OCI-LY7 (cell line): Measurements from ENCODE around the gene FAM229A. TPM values are rescaled to one million over a fixed set of nuclear protein-coding genes. Genes with fewer than 3 reads are reported as not detected.

Experiments
- BruUV-seq: library from RNA; stranded (reverse); fragments of 400-500 nt; replicated peaks from 2 replicates; lab custom pipeline; 2021; lab: Mats Ljungman, UMichigan
- CTCF ChIA-PET: fragments of 300-600 bp; sonication (Branson Sonifier 250); formaldehyde crosslinking; loops from one replicate; lab custom pipeline; 2022; ENCODE audit warnings: antibody characterized with exemption; ENCODE audit not compliant: unreplicated experiment; lab: Charles Lee
- POLR2A ChIA-PET: fragments of 300-600 bp; sonication (Branson Sonifier 250); formaldehyde crosslinking; loops from one replicate; lab custom pipeline; 2022; ENCODE audit warnings: antibody characterized with exemption; lab: Charles Lee
- DNase-seq: peaks from one replicate; pipeline ENCODE4 v3.0.0-alpha.2; 2015; ENCODE audit warnings: low spot score
- H2AFZ ChIP-seq: fragments of 200-600 bp; sonication (generic), shearing (Covaris generic); 2 replicates; pipeline ENCODE4 v1.6.1; 2014; ENCODE audit warnings: mild to moderate bottlenecking, antibody characterized with exemption, low read length, moderate library complexity
- H3K27ac ChIP-seq: fragments of 200-600 bp; sonication (generic); 2 replicates; pipeline ENCODE4 v1.5.1; 2014; ENCODE audit warnings: mixed run types, low read depth, mild to moderate bottlenecking, moderate library complexity, low read length, inconsistent platforms; ENCODE audit not compliant: poor library complexity, severe bottlenecking
- H3K36me3 ChIP-seq: fragments of 200-600 bp; sonication (generic); 2 replicates; pipeline ENCODE4 v1.6.1; 2014; ENCODE audit warnings: mild to moderate bottlenecking, antibody characterized with exemption, low read length, moderate library complexity, mixed read lengths; ENCODE audit not compliant: insufficient read depth
- H3K4me1 ChIP-seq: fragments of 200-600 bp; sonication (generic); 2 replicates; pipeline ENCODE4 v1.5.1; 2014; ENCODE audit warnings: mild to moderate bottlenecking, low read length; ENCODE audit not compliant: insufficient read depth, poor library complexity, severe bottlenecking
- H3K4me2 ChIP-seq: fragments of 200-600 bp; sonication (generic); 2 replicates; pipeline ENCODE4 v1.6.1; 2014; ENCODE audit warnings: mild to moderate bottlenecking, low read length
- H3K4me3 ChIP-seq: fragments of 200-600 bp; sonication (generic); 2 replicates; pipeline ENCODE4 v1.5.1; 2014; ENCODE audit warnings: mild to moderate bottlenecking, low read depth, low read length; ENCODE audit not compliant: poor library complexity, severe bottlenecking
- H3K79me2 ChIP-seq: fragments of 200-600 bp; sonication (generic); 2 replicates; pipeline ENCODE4 v1.6.1; 2016; ENCODE audit warnings: low read depth, mild to moderate bottlenecking, low read length, moderate library complexity, mixed read lengths; ENCODE audit not compliant: insufficient read depth
- H3K9me2 ChIP-seq: fragments of 200-600 bp; sonication (generic); 2 replicates; pipeline ENCODE4 v1.6.1; 2016; ENCODE audit warnings: mild to moderate bottlenecking, low read length, mixed read lengths; ENCODE audit not compliant: insufficient read depth
- H3K9me3 ChIP-seq: fragments of 200-600 bp; sonication (generic); 2 replicates; pipeline ENCODE4 v1.6.1; 2014; ENCODE audit warnings: mild to moderate bottlenecking, mixed run types, low read length, mixed read lengths
- H4K20me1 ChIP-seq: fragments of 200-600 bp; sonication (generic); 2 replicates; pipeline ENCODE4 v1.6.1; 2014; ENCODE audit warnings: mild to moderate bottlenecking, antibody characterized with exemption, low read length, moderate library complexity, mixed read lengths; ENCODE audit not compliant: insufficient read depth
- EZH2phosphoT487 ChIP-seq: fragments of 200-600 bp; sonication (generic); IDR thresholded peaks from 2 replicates; pipeline ENCODE4 v1.6.1; 2018; ENCODE audit warnings: low read depth, borderline replicate concordance, mild to moderate bottlenecking, mixed run types, antibody characterized with exemption, low read length, moderate library complexity, mixed read lengths
- intact Hi-C: fragments of 100-400 bp; cut with micrococcal nuclease; formaldehyde crosslinking; loops from one replicate; pipeline ENCODE4 v1.10.0; 2022; ENCODE audit not compliant: unreplicated experiment
- total RNA-seq, 2 experiments: library from RNA; depleted of rRNA in 1 of 2; stranded (reverse); fragments of >200 nt in 1 of 2; shearing (Covaris generic) in 1 of 2; gene quantifications; 2 replicates each; pipeline ENCODE4 v1.2.3, GENCODE V29; 2014 to 2022
- TF ChIP-seq, protein P1 (sequence below): fragments of 200-600 bp; sonication (generic); conservative IDR thresholded peaks from 2 replicates; pipeline ENCODE4 v1.5.1; 2014; ENCODE audit warnings: mild to moderate bottlenecking, antibody characterized with exemption, low read length, moderate library complexity, mixed read lengths

Gene FAM229A
- total RNA-seq, 2 experiments from 2014 or later: 3.2 to 16.5 TPM

DNA sequence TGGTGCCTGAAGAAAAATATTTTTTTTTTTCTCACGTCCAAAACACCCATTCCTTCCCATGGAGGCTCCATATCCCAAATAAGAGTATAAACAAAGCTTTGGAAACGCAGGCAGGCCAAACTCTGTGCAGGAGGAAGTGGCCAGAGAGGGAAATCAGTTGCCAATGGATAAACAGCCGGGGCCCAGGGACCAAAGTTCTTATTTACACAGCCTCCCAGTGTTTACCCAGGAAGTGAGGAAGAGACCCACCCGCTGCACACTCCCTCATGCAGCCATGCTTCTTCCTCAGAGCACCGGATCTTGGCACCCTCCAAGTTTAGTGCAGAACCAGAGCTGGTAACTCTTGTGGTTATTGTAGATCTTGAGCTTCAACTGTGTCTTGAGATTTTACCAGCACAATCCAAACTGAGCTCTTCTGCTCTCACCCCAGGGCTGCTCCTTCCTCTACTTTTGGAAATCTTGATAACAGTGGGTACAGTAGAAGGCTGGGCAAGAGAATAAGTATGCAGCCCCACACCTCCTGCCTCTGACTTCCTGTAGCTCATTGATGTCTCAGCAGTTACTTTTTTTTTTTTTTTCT lies 40.5 kb downstream of the FAM229A start:
- TF ChIP-seq, protein P1, sequence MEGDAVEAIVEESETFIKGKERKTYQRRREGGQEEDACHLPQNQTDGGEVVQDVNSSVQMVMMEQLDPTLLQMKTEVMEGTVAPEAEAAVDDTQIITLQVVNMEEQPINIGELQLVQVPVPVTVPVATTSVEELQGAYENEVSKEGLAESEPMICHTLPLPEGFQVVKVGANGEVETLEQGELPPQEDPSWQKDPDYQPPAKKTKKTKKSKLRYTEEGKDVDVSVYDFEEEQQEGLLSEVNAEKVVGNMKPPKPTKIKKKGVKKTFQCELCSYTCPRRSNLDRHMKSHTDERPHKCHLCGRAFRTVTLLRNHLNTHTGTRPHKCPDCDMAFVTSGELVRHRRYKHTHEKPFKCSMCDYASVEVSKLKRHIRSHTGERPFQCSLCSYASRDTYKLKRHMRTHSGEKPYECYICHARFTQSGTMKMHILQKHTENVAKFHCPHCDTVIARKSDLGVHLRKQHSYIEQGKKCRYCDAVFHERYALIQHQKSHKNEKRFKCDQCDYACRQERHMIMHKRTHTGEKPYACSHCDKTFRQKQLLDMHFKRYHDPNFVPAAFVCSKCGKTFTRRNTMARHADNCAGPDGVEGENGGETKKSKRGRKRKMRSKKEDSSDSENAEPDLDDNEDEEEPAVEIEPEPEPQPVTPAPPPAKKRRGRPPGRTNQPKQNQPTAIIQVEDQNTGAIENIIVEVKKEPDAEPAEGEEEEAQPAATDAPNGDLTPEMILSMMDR: no peak
- TF ChIP-seq EZH2phosphoT487: no peak
- H3K4me2 ChIP-seq: peak overlapping the region; percentile 37
- H3K9me2 ChIP-seq: no peaks in the 10 kb centered on the region
- H3K27ac ChIP-seq: peak overlapping the region; percentile 74
- peaks cover 96% of the 10 kb centered on the region for H3K36me3 ChIP-seq
- peak overlapping the region; percentile 30 for H3K4me3 ChIP-seq
- ChIA-PET CTCF (interaction anchor here (0.7 to 1.7 kb wide), 4 partner anchors 14 to 106 kb away, joined by 3 to 9 read pairs (median 4); partner anchors contain the start of gene MARCKSL1), POLR2A (interaction anchor here (0.5 to 3.5 kb wide), 17 partner anchors 10 to 1632 kb away, joined by 3 to 23 read pairs (median 4); partner anchors contain the start of genes BSDC1, FAM167B, LCK and MARCKSL1)
- peaks cover 76% of the 10 kb centered on the region for H3K4me1 ChIP-seq
- H3K79me2 ChIP-seq: peaks cover 66% of the 10 kb centered on the region
- DNase-seq: peak; percentile 29
- H3K9me3 ChIP-seq: no peaks in the 10 kb centered on the region; the same call in 1 of the 2 replicates
- no peaks in the 10 kb centered on the region for H4K20me1 ChIP-seq
- no TSS peak for BruUV-seq
- H2AFZ ChIP-seq: no peak overlapping the region
- intact Hi-C loops: no loop called here

DNA sequence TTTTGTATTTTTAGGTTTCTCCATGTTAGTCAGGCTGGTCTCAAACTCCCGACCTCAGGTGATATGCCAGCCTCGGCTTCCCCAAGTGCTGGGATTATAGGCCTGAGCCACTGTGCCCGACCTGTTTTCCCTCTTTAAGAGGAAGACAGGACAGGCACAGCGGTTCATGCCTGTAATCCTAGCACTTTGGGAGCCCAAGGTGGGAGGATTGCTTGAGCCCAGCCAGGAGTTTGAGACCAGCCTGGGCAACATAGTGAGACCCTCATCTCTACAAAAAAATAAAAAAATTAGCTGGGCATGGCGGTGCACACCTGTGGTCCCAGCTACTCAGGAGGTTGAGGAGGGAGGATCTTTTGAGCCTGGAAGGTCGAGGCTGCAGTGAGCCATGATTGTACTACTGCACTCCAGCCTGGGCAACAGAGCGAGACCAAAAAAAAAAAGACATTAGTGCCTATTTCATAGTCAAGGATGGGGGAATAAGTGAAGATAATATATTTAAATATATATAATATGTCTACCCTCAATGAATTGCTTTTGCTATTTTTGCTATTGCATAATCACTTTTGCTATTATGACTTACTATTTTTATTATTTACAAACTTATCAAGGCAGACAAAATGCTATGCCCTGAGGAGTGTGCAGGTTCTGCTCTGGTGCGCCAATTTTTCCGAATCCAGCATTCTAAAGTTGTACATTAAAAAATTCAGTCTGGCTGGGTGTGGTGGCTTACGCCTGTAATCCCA lies 44.0 kb downstream of the FAM229A start:
- H3K4me2 ChIP-seq: no peak overlapping the region
- no peak overlapping the region for H3K4me3 ChIP-seq
- intact Hi-C loops: no loop called here
- H3K9me2 ChIP-seq: no peaks in the 10 kb centered on the region
- ChIA-PET POLR2A (interaction anchor here (0.7 to 1.4 kb wide), 6 partner anchors 26 to 75 kb away, joined by 3 to 5 read pairs (median 4); partner anchors contain the start of gene HDAC1), CTCF (interaction anchor here (1.0 to 2.8 kb wide), 3 partner anchors 22 to 102 kb away, joined by 3 to 10 read pairs (median 4); no protein-coding TSS in a partner anchor)
- peaks cover 76% of the 10 kb centered on the region for H3K79me2 ChIP-seq
- H3K36me3 ChIP-seq: peaks cover 72% of the 10 kb centered on the region
- peaks cover 94% of the 10 kb centered on the region for H3K4me1 ChIP-seq
- no peak overlapping the region for H2AFZ ChIP-seq
- TF ChIP-seq, protein P1: no peak
- TF ChIP-seq EZH2phosphoT487: no peak
- H3K9me3 ChIP-seq: no peaks in the 10 kb centered on the region; the same call in 1 of the 2 replicates
- H3K27ac ChIP-seq: peak overlapping the region; percentile 86
- H4K20me1 ChIP-seq: no peaks in the 10 kb centered on the region
- DNase-seq: no peak
- no TSS peak for BruUV-seq
